H9 (cell line): ENCODE results near the gene RABL6. TPM values are rescaled to one million over a fixed set of nuclear protein-coding genes. Genes with fewer than 3 reads are reported as not detected.

Experiments
- DNase-seq: peaks from one replicate; pipeline ENCODE4 v3.0.0-alpha.2; 2017
- H2AFZ ChIP-seq: one replicate; pipeline ENCODE4 v1.6.1; 2013; ENCODE audit warnings: mild to moderate bottlenecking, low read length, control low read depth, moderate library complexity
- H2AK5ac ChIP-seq: 2 replicates; pipeline ENCODE4 v1.6.1; 2013; ENCODE audit warnings: low read length, control low read depth, mixed read lengths; ENCODE audit not compliant: insufficient read length
- H2BK120ac ChIP-seq: one replicate; pipeline ENCODE4 v1.6.1; 2013; ENCODE audit warnings: low read depth, mild to moderate bottlenecking, low read length, control low read depth, inconsistent platforms; ENCODE audit not compliant: poor library complexity, severe bottlenecking
- H2BK12ac ChIP-seq: 2 replicates; pipeline ENCODE4 v1.6.1; 2013; ENCODE audit warnings: low read length, control low read depth, mixed read lengths, low read depth; ENCODE audit not compliant: insufficient read length
- H2BK15ac ChIP-seq: 2 replicates; pipeline ENCODE4 v1.6.1; 2013; ENCODE audit warnings: low read depth, low read length, control low read depth
- H2BK20ac ChIP-seq: one replicate; pipeline ENCODE4 v1.6.1; 2013; ENCODE audit warnings: low read depth, mild to moderate bottlenecking, low read length, control low read depth, inconsistent platforms; ENCODE audit not compliant: poor library complexity, severe bottlenecking
- H2BK5ac ChIP-seq: 2 replicates; pipeline ENCODE4 v1.6.1; 2013; ENCODE audit warnings: low read length, control low read depth, mixed read lengths; ENCODE audit not compliant: insufficient read length
- H3K14ac ChIP-seq: 2 replicates; pipeline ENCODE4 v1.6.1; 2013; ENCODE audit warnings: low read length, control low read depth; ENCODE audit not compliant: insufficient read depth
- H3K18ac ChIP-seq: 2 replicates; pipeline ENCODE4 v1.6.1; 2013; ENCODE audit warnings: low read depth, mild to moderate bottlenecking, mixed read lengths, low read length, control low read depth; ENCODE audit not compliant: insufficient read length
- H3K23ac ChIP-seq: 2 replicates; pipeline ENCODE4 v1.6.1; 2013; ENCODE audit warnings: low read length, control low read depth, mixed read lengths, low read depth; ENCODE audit not compliant: insufficient read length
- H3K23me2 ChIP-seq: 2 replicates; pipeline ENCODE4 v1.6.1; 2013; ENCODE audit warnings: low read depth, mild to moderate bottlenecking, mixed read lengths, low read length, control low read depth; ENCODE audit not compliant: insufficient read length, poor library complexity, severe bottlenecking
- H3K27ac ChIP-seq: 2 replicates; pipeline ENCODE4 v1.5.1; 2013; ENCODE audit warnings: low read length, control low read depth, mixed read lengths, low read depth; ENCODE audit not compliant: insufficient read length
- H3K27me3 ChIP-seq: 2 replicates; pipeline ENCODE4 v1.6.1; 2013; ENCODE audit warnings: low read length, control low read depth, inconsistent platforms; ENCODE audit not compliant: insufficient read depth
- H3K4ac ChIP-seq: 2 replicates; pipeline ENCODE4 v1.6.1; 2013; ENCODE audit warnings: low read depth, mild to moderate bottlenecking, control low read depth, inconsistent platforms, low read length, moderate library complexity
- H3K4me1 ChIP-seq: 2 replicates; pipeline ENCODE4 v1.6.1; 2013; ENCODE audit warnings: low read length, control low read depth, inconsistent platforms; ENCODE audit not compliant: insufficient read depth
- H3K4me2 ChIP-seq: 2 replicates; pipeline ENCODE4 v1.6.1; 2013; ENCODE audit warnings: low read length, control low read depth, mixed read lengths; ENCODE audit not compliant: insufficient read length, insufficient read depth
- H3K56ac ChIP-seq: 2 replicates; pipeline ENCODE4 v1.6.1; 2013; ENCODE audit warnings: low read depth, mild to moderate bottlenecking, mixed read lengths, low read length, control low read depth; ENCODE audit not compliant: insufficient read length
- H3K79me1 ChIP-seq: 2 replicates; pipeline ENCODE4 v1.6.1; 2013; ENCODE audit warnings: low read depth, mild to moderate bottlenecking, moderate library complexity, low read length, control low read depth, inconsistent platforms; ENCODE audit not compliant: insufficient read depth, poor library complexity, severe bottlenecking
- H3K79me2 ChIP-seq: 2 replicates; pipeline ENCODE4 v1.6.1; 2013; ENCODE audit warnings: low read length, control low read depth, inconsistent platforms; ENCODE audit not compliant: insufficient read depth
- H3K9ac ChIP-seq: 2 replicates; pipeline ENCODE4 v1.6.1; 2013; ENCODE audit warnings: low read length, control low read depth, mixed read lengths; ENCODE audit not compliant: insufficient read length; ENCODE audit errors: extremely low read depth
- H3K9me3 ChIP-seq: one replicate; pipeline ENCODE4 v1.6.1; 2013; ENCODE audit warnings: low read depth, low read length, inconsistent platforms; ENCODE audit not compliant: control insufficient read depth
- H3T11ph ChIP-seq: one replicate; pipeline ENCODE4 v1.6.1; 2013; ENCODE audit warnings: mild to moderate bottlenecking, low read length, control low read depth, inconsistent platforms
- H4K20me1 ChIP-seq: one replicate; pipeline ENCODE4 v1.6.1; 2013; ENCODE audit not compliant: control insufficient read depth, insufficient read length, insufficient read depth
- H4K5ac ChIP-seq: 2 replicates; pipeline ENCODE4 v1.6.1; 2013; ENCODE audit warnings: low read depth, mild to moderate bottlenecking, mixed read lengths, low read length, control low read depth; ENCODE audit not compliant: insufficient read length
- H4K8ac ChIP-seq: replicated peaks from 2 replicates; pipeline ENCODE4 v1.6.1; 2013; ENCODE audit warnings: low read length, control low read depth, mixed read lengths, low read depth; ENCODE audit not compliant: insufficient read length
- H4K91ac ChIP-seq: 2 replicates; pipeline ENCODE4 v1.6.1; 2013; ENCODE audit warnings: low read depth, mild to moderate bottlenecking, moderate library complexity, mixed read lengths, low read length, control low read depth; ENCODE audit not compliant: insufficient read length
- H3K27ac Mint-ChIP-seq, 3 experiments: 2 replicates in 2 of 3; 3 replicates in 1 of 3; pipeline ENCODE4 v1.8.0; 2020 to 2021; ENCODE audit warnings: mixed read lengths in 3 of 3, mild to moderate bottlenecking in 1 of 3, moderate library complexity in 1 of 3
- H3K27me3 Mint-ChIP-seq: 2 replicates; pipeline ENCODE4 v1.8.0; 2021; ENCODE audit warnings: low read depth, mild to moderate bottlenecking, moderate library complexity, mixed read lengths
- H3K36me3 Mint-ChIP-seq, 3 experiments: 2 replicates in 2 of 3; 3 replicates in 1 of 3; pipeline ENCODE4 v1.8.0; 2020 to 2021; ENCODE audit warnings: low read depth in 3 of 3, mixed read lengths in 3 of 3; ENCODE audit not compliant: insufficient read depth in 1 of 3
- H3K4me1 Mint-ChIP-seq, 2 experiments: 2 replicates each; pipeline ENCODE4 v1.8.0; 2020; ENCODE audit warnings: mixed read lengths in 2 of 2
- H3K4me3 Mint-ChIP-seq, 2 experiments: 2 replicates in 1 of 2; 3 replicates in 1 of 2; pipeline ENCODE4 v1.8.0; 2020 to 2021; ENCODE audit warnings: mild to moderate bottlenecking in 2 of 2, mixed read lengths in 2 of 2, moderate library complexity in 1 of 2
- H3K9me3 Mint-ChIP-seq, 2 experiments: 2 replicates in 1 of 2; 3 replicates in 1 of 2; pipeline ENCODE4 v1.8.0; 2020; ENCODE audit warnings: mild to moderate bottlenecking in 2 of 2, mixed read lengths in 2 of 2, moderate library complexity in 1 of 2
- WGBS: extraction: QIAGEN DNeasy Blood & Tissue Kit; methylation state at CpG from one replicate; pipeline ENCODE4 v1.1.7; 2013; ENCODE audit warnings: missing lambda C conversion rate, low lambda C conversion rate, mixed read lengths; ENCODE audit not compliant: insufficient read length; ENCODE audit errors: extremely low coverage; 5-methylcytosine and 5-hydroxymethylcytosine counted together
- total RNA-seq: library from RNA; stranded (reverse); gene quantifications from 2 replicates; pipeline ENCODE4 v1.2.1, GENCODE V29; 2021
- TF ChIP-seq, protein P1 (sequence below): fragments of 200-600 bp; sonication (generic); conservative IDR thresholded peaks from 3 replicates; pipeline ENCODE4 v1.8.0; 2021; ENCODE audit warnings: antibody characterized with exemption, mild to moderate bottlenecking

RABL6 gene
- total RNA-seq, 1 experiment from 2014 or later: 108 TPM

DNA sequence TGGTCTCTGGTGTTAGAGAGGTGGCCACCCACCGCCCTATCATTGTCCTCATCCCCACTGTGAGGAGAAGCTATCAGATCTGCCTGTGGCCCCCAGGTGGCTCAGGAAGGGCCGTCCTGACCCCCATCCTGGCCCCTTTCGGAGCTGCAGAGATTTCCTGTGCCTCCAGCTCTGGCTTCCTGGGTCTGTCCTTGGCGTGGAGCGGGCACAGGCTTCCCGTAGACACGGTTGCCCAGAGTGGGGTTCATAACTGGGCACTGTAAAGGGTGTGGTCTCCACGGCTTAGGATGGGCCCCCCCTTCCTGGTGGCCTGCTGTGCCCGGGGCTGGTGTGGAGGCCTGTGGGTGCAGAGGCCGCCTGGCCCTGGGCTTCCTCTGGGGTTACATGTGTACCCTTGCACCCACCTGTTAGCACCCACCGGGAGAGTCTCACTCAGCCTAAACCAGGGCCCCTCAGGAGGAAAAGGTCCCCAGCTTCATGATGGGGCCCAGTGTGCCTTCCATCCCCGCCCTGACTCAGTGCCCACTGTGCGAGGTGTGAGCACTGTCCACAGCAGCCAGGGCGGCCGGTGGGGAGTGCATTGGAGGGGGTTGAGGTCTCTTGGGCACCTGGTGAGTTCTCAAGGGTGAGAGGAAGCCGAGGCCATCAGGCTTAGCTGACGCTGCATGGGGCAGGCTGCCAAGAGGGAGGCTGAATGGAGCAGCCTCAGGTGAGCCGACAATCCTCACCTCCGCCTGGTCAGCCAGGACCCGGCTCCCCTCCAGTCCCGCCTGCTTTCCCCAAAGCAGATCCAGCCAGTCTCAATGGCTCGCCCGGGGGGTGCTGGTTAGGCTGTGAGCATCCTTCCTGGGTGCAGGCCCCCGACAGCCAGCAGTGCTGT is 19.2 kb downstream of the RABL6 start:
- Histone ChIP-seq H3K79me2 (peaks cover 4% of the 10 kb centered on the region; the same call in 1 of the 2 replicates), H3K56ac (no peak overlapping the region), H4K91ac (no peak overlapping the region), H4K5ac (no peak overlapping the region), H3K18ac (no peak overlapping the region), H2BK120ac (no peak overlapping the region), H2BK12ac (no peak overlapping the region), H3K4me2 (no peak overlapping the region), H3K27me3 (no peaks in the 10 kb centered on the region), H3K23me2 (no peaks in the 10 kb centered on the region), H3K4me1 (no peaks in the 10 kb centered on the region), H4K20me1 (no peaks in the 10 kb centered on the region), H2BK5ac (no peak overlapping the region), H3T11ph (no peak overlapping the region), H3K9ac (no peak overlapping the region), H3K27ac (no peak overlapping the region), H3K14ac (no peak overlapping the region; the same call in 1 of the 2 replicates), H2AK5ac (no peak overlapping the region), H2BK20ac (no peak overlapping the region), H3K9me3 (no peaks in the 10 kb centered on the region), H3K4ac (no peak overlapping the region), H3K79me1 (peaks cover 4% of the 10 kb centered on the region), H2BK15ac (no peak overlapping the region), H3K23ac (no peak overlapping the region), H4K8ac (no peak overlapping the region), H2AFZ (no peak overlapping the region)
- no peak overlapping the region for H3K4me3 Mint-ChIP-seq
- H3K9me3 Mint-ChIP-seq: no peaks in the 10 kb centered on the region
- peaks cover 11 to 53% (median 52%) of the 10 kb centered on the region in 3 experiments; a peak in 6 of 7 replicates for H3K36me3 Mint-ChIP-seq
- no peaks in the 10 kb centered on the region for H3K27me3 Mint-ChIP-seq
- TF ChIP-seq, protein P1, sequence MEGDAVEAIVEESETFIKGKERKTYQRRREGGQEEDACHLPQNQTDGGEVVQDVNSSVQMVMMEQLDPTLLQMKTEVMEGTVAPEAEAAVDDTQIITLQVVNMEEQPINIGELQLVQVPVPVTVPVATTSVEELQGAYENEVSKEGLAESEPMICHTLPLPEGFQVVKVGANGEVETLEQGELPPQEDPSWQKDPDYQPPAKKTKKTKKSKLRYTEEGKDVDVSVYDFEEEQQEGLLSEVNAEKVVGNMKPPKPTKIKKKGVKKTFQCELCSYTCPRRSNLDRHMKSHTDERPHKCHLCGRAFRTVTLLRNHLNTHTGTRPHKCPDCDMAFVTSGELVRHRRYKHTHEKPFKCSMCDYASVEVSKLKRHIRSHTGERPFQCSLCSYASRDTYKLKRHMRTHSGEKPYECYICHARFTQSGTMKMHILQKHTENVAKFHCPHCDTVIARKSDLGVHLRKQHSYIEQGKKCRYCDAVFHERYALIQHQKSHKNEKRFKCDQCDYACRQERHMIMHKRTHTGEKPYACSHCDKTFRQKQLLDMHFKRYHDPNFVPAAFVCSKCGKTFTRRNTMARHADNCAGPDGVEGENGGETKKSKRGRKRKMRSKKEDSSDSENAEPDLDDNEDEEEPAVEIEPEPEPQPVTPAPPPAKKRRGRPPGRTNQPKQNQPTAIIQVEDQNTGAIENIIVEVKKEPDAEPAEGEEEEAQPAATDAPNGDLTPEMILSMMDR: no peak
- H3K4me1 Mint-ChIP-seq: peaks cover 0 to 11% of the 10 kb centered on the region in 2 experiments; a peak in 2 of 4 replicates
- no peak overlapping the region for H3K27ac Mint-ChIP-seq
- no CpG with 5 or more reads among the region's 24 CpGs for WGBS
- DNase-seq: no peak
